LHCN-M2 (cell line): ENCODE results near the gene OR5M10. TPM values are rescaled to one million over a fixed set of nuclear protein-coding genes. Genes with fewer than 3 reads are reported as not detected.
"Not testable (repeated sequence)": the region's sequence is repeated elsewhere in the genome, so short reads cannot be mapped to it uniquely, and the experiment has no call there.

Source experiments
- DNase-seq: peaks from one replicate; pipeline ENCODE4 v3.0.0-alpha.2; 2012; ENCODE audit warnings: low read depth
- polyA plus RNA-seq: library from polyadenylated mRNA; unstranded; fragments of >200 nt; gene quantifications from one replicate; pipeline ENCODE4 v1.2.1, GENCODE V29; 2012; ENCODE audit warnings: missing spikeins
- total RNA-seq: library from RNA; depleted of rRNA; stranded (reverse); fragments of >200 nt; gene quantifications from 2 replicates; pipeline ENCODE4 v1.2.3, GENCODE V29; 2014; rRNA removed

OR5M10 gene
- not detected in 2 replicates for total RNA-seq
- polyA plus RNA-seq = not detected

DNA sequence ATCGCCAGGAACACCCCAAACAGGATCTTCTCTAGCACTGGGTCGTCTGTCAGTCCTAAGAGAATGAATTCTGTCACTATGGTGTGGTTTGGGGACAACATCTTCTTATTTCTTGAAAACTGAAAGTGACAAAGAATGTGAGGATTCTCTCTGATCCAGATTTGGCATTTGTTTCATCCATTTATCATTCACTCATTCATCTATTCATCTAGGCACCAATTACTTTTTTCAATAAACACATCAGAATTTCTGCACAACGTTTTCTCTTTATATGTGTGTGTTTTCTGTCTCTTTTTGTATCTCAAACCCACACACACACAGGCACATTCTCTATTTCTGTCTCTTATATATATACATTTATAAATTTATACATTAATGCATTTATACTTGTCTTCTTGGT, at the start of gene OR5M10:
OR5M10 (minus strand) TSS at position 101 of the 400 bp plus-strand sequence; CDS start at position 101, 0 bp downstream.
- DNase-seq = no peak

DNA sequence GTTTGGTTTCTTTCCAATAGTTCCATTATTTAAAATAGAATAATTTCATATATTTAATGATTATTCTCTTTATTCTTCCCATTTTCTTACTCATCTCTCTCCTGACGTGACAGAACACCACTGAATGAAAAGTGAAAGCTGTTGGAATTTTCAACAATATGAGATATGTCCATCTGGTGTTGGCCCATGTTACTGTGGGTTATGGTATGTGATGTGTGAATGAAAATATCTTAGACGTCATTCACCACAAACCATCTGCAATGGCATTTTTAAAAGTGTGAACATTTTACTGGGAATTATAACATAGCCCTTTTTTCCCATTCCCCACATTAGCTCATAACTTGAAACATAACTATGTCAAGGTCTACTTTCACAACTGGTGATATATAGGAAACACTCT, 48.4 kb upstream of the OR5M10 start:
- DNase-seq = no peak

DNA sequence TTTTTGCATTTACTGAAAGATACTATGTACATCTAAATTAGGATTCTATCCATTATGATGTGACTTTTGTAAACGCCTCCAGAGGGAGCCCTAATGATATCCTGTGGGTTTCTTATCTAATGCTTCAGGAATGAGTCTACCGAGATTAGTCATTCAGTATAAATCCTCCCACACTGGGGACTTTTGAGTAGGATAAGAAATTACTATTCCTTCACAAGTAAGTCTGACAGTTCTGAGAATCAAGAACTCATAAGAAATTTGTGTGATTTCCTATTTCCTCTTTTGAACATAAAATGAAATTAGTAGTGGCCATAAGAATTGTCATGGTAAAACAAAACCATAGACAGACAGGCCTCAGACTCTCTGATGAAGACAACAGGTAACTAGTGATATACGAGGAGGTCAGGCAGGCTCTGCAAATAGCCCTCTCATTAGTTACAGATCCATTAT, 47.2 kb upstream of the OR5M10 start:
- DNase-seq = peak; percentile 32

- DNase-seq = no peak
These were observed 33.7 kb upstream of the OR5M10 start for GRCh38 chr11:56611174-56611573.

- DNase-seq = not testable (repeated sequence)
These were observed 14.7 kb upstream of the OR5M10 start for GRCh38 chr11:56592088-56592717.

GRCh38 chr11:56558574-56558973, 18.9 kb downstream of the OR5M10 start:
- no peak for DNase-seq

- DNase-seq = not testable (repeated sequence)
These were observed 22.8 kb downstream of the OR5M10 start for GRCh38 chr11:56554691-56555090.

DNA sequence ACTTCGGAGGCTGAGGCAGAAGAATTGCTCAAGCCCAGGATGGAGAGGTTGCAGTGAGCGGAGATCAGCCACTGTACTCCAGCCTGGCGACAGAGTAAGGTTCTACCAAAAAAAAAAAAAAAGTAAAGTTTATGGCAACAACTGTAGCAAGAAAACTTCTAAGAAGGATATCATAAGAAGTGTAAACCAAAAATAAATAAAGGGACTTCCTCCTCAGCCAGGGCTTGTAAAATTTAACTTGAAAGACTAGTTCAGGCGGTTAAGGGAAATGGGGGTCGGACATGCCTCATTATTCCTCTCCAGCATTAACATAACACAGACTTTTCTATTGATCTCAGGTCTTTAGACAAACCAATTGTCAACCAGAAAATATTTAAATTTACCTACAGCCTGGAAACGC, 32.0 kb downstream of the OR5M10 start:
- DNase-seq = no peak

GRCh38 chr11:56543739-56544138, 33.8 kb downstream of the OR5M10 start:
- DNase-seq = no peak

DNA sequence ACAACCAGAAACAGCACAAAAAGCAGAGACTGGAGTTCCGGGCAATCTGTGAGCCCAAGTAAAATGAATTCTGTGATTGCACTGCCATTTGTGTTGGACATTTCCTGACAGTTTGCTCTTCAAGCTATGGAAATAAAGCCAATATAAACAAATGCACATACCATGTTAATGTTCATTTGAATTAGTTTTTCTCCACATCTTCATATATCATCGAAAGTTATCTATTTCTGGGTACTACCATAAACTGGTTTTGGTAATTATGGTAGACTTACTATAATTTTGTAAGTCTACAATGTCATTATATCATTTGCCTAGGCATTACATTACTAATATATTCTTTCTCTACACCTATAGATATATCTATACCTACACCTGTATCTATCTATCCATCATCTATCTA, 34.4 kb downstream of the OR5M10 start, which contains the start of gene OR5M11:
OR5M11 (minus strand) TSS at position 101 of the 400 bp plus-strand sequence; CDS start at position 101, 0 bp downstream.
- no peak for DNase-seq

- no peak for DNase-seq
These were observed 44.3 kb downstream of the OR5M10 start for GRCh38 chr11:56533054-56533740.

- DNase-seq = no peak
These were observed 45.7 kb downstream of the OR5M10 start for GRCh38 chr11:56531856-56532255.

Other genes with a start within 250 kb of the OR5M10 start
- gene OR8K1, start 231.7 kb downstream of the OR5M10 start, total RNA-seq = not detected in 2 replicates
- gene OR8J1, start 223.4 kb downstream of the OR5M10 start, total RNA-seq = not detected in 2 replicates
- not detected in 2 replicates for gene OR8U1, start 202.1 kb downstream of the OR5M10 start, total RNA-seq
- gene OR5AL1, start 165.0 kb downstream of the OR5M10 start, total RNA-seq = not detected in 2 replicates
- not detected in 2 replicates for gene OR5M3, start 104.4 kb downstream of the OR5M10 start, total RNA-seq
- gene OR5M8, start 86.4 kb downstream of the OR5M10 start, total RNA-seq = not detected in 2 replicates
- not detected in 2 replicates for gene OR5M11, start 34.5 kb downstream of the OR5M10 start, total RNA-seq
- not detected in 2 replicates for gene OR5M1, start 37.2 kb upstream of the OR5M10 start, total RNA-seq
- not detected in 2 replicates for gene OR5AP2, start 64.7 kb upstream of the OR5M10 start, total RNA-seq
- gene OR5AR1, start 86.0 kb upstream of the OR5M10 start, total RNA-seq = not detected in 2 replicates
- gene OR9G1, start 121.4 kb upstream of the OR5M10 start, total RNA-seq = not detected in 2 replicates
- not detected in 2 replicates for gene OR9G4, start 171.0 kb upstream of the OR5M10 start, total RNA-seq